LNCaP clone FGC (cell line): ENCODE data around the gene SYT2.
"Not testable (repeated sequence)": the region's sequence is repeated elsewhere in the genome, so short reads cannot be mapped to it uniquely, and the experiment has no call there.

ENCODE experiments used
- DNase-seq: peaks from one replicate; pipeline ENCODE4 v3.0.0-alpha.2; 2011; ENCODE audit warnings: low read depth
- H3K4me3 ChIP-seq: 2 replicates; pipeline ENCODE4 v1.5.1; 2011; ENCODE audit warnings: mild to moderate bottlenecking, low read depth, low read length, control low read depth
- CTCF ChIP-seq: IDR thresholded peaks from 2 replicates; pipeline ENCODE4 v1.5.1; 2012; ENCODE audit warnings: mild to moderate bottlenecking; ENCODE audit not compliant: control insufficient read depth, insufficient read depth; ENCODE audit errors: extremely low read depth

SYT2 gene

GRCh38 chr1:202627841-202628565, 82.3 kb downstream of the SYT2 start:
- TF ChIP-seq CTCF = no peak
- no peak for DNase-seq
- no peak overlapping the region for H3K4me3 ChIP-seq

GRCh38 chr1:202627036-202627435, 83.2 kb downstream of the SYT2 start:
- DNase-seq, H3K4me3 ChIP-seq: not testable (repeated sequence)

- TF ChIP-seq CTCF = peak; percentile 83
- H3K4me3 ChIP-seq = no peak overlapping the region
- DNase-seq = no peak
These were observed 84.6 kb downstream of the SYT2 start for GRCh38 chr1:202625416-202626360.

GRCh38 chr1:202624781-202625108, 85.5 kb downstream of the SYT2 start:
- no peak for DNase-seq
- no peak overlapping the region for H3K4me3 ChIP-seq
- TF ChIP-seq CTCF = no peak

- no peak for TF ChIP-seq CTCF
- H3K4me3 ChIP-seq = no peak overlapping the region
- DNase-seq = no peak
These were observed 86.0 kb downstream of the SYT2 start for GRCh38 chr1:202624088-202624780.

- not testable (repeated sequence) for H3K4me3 ChIP-seq, DNase-seq
These were observed 86.8 kb downstream of the SYT2 start for GRCh38 chr1:202623476-202623875.

GRCh38 chr1:202623075-202623474, 87.2 kb downstream of the SYT2 start:
- DNase-seq = no peak

More at GRCh38 chr1:202623075-202623474, 87.2 kb downstream of the SYT2 start:
- H3K4me3 ChIP-seq = no peak overlapping the region
- TF ChIP-seq CTCF = no peak
